ENCODE results near the gene RAB31. TPM values are rescaled to one million over a fixed set of nuclear protein-coding genes. Genes with fewer than 3 reads are reported as not detected.

Gene RAB31
- total RNA-seq, 2 donors from 2014 or later, result 4.3 to 8.0 TPM

DNA sequence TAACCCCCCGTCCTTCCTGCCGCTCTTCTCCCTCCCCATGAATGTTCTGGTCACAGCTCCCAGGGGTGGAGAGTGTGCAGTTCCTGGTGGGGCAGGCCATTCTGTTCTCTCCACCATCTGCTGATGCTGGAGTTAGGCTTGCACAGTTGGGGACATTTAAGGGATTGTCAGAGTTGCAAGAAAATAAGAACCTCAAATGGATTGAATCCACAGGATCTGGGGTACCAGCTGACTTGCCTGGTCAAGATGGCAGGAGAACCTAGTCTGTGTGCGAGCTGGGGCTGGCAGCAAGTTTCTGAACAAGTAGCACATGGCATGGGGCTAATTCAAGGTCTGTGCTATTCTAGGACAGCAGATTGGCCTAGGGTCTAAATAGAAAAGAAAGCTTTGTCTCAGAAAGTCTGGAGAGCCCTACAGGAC, 116.9 kb downstream of the RAB31 start:
- H3K27ac ChIP-seq, result peak overlapping the region in 3 of 4 donors; percentile 39 to 76 (median 71)
- no peak overlapping the region for H3K4me3 ChIP-seq
- WGBS, 2 donors, result 82 to 95% methylated on average over 3 of the region's 3 CpGs
- DNase-seq (no peak), ATAC-seq (peak; percentile 12)
- H3K9me3 ChIP-seq, result no peaks in the 10 kb centered on the region
- peaks cover 12% of the 10 kb centered on the region for H3K4me1 ChIP-seq
- intact Hi-C loops (cut with DNase I), result no loop called here
- no peak for TF ChIP-seq POLR2A (IDR thresholded peaks at IDR 0.05)
- TF ChIP-seq, protein P1, sequence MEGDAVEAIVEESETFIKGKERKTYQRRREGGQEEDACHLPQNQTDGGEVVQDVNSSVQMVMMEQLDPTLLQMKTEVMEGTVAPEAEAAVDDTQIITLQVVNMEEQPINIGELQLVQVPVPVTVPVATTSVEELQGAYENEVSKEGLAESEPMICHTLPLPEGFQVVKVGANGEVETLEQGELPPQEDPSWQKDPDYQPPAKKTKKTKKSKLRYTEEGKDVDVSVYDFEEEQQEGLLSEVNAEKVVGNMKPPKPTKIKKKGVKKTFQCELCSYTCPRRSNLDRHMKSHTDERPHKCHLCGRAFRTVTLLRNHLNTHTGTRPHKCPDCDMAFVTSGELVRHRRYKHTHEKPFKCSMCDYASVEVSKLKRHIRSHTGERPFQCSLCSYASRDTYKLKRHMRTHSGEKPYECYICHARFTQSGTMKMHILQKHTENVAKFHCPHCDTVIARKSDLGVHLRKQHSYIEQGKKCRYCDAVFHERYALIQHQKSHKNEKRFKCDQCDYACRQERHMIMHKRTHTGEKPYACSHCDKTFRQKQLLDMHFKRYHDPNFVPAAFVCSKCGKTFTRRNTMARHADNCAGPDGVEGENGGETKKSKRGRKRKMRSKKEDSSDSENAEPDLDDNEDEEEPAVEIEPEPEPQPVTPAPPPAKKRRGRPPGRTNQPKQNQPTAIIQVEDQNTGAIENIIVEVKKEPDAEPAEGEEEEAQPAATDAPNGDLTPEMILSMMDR (IDR thresholded peaks at IDR 0.05), result no peak
- H3K36me3 ChIP-seq (replicated peaks in 1 of 2; ENCODE audit: insufficient read depth in 1 of 2, low read depth in 2 of 2), result no peaks in the 10 kb centered on the region
- no peaks in the 10 kb centered on the region for H3K27me3 ChIP-seq

- 42 to 50% methylated on average over 6 of the region's 6 CpGs for WGBS, 2 donors
- no peaks in the 10 kb centered on the region for H3K27me3 ChIP-seq
- peak; percentile 88 for ATAC-seq
- peak in 2 of 4 donors; percentile 48 to 79 for DNase-seq
- H3K4me1 ChIP-seq, result peaks cover 12% of the 10 kb centered on the region
- TF ChIP-seq POLR2A (IDR thresholded peaks at IDR 0.05), result no peak
- TF ChIP-seq, protein P1 (IDR thresholded peaks at IDR 0.05), result no peak
- H3K27ac ChIP-seq, result peak overlapping the region in 3 of 4 donors; percentile 39 to 76 (median 71)
- intact Hi-C loops (cut with DNase I), result no loop called here
- no peak overlapping the region for H3K4me3 ChIP-seq
- H3K36me3 ChIP-seq (replicated peaks in 1 of 2; ENCODE audit: insufficient read depth in 1 of 2, low read depth in 2 of 2), result no peaks in the 10 kb centered on the region
- no peaks in the 10 kb centered on the region for H3K9me3 ChIP-seq
These were observed 117.5 kb downstream of the RAB31 start for GRCh38 chr18:9825571-9826073.

GRCh38 chr18:9826685-9827084, 118.6 kb downstream of the RAB31 start:
- no peak for ATAC-seq
- intact Hi-C loops (cut with DNase I), result no loop called here
- no peak for DNase-seq
- Histone ChIP-seq H3K4me1 (peaks cover 12% of the 10 kb centered on the region), H3K36me3 (replicated peaks in 1 of 2; ENCODE audit: insufficient read depth in 1 of 2, low read depth in 2 of 2) (no peaks in the 10 kb centered on the region), H3K27ac (peak overlapping the region in 1 of 4 donors; percentile 76), H3K9me3 (no peaks in the 10 kb centered on the region), H3K4me3 (no peak overlapping the region), H3K27me3 (no peaks in the 10 kb centered on the region)
- TF ChIP-seq POLR2A (IDR thresholded peaks at IDR 0.05), result no peak
- TF ChIP-seq, protein P1 (IDR thresholded peaks at IDR 0.05), result no peak
- 92% methylated on average over 4 of the region's 4 CpGs for WGBS, 2 donors

- H3K27me3 ChIP-seq, result no peaks in the 10 kb centered on the region
- DNase-seq, result no peak
- H3K9me3 ChIP-seq, result no peaks in the 10 kb centered on the region
- no peak overlapping the region for H3K4me3 ChIP-seq
- intact Hi-C loops (cut with DNase I), result no loop called here
- H3K36me3 ChIP-seq (replicated peaks in 1 of 2; ENCODE audit: insufficient read depth in 1 of 2, low read depth in 2 of 2), result no peaks in the 10 kb centered on the region
- TF ChIP-seq POLR2A (IDR thresholded peaks at IDR 0.05), result no peak
- TF ChIP-seq, protein P1 (IDR thresholded peaks at IDR 0.05), result no peak
- H3K27ac ChIP-seq, result peak overlapping the region in 1 of 4 donors; percentile 76
- no peak for ATAC-seq
- H3K4me1 ChIP-seq, result peaks cover 12% of the 10 kb centered on the region
- 61 to 66% methylated on average over 7 of the region's 7 CpGs for WGBS, 2 donors
These were observed 119.2 kb downstream of the RAB31 start for GRCh38 chr18:9827211-9827792.
